HCT116 (cell line): ENCODE measurements around the gene DPP6. TPM values are rescaled to one million over a fixed set of nuclear protein-coding genes. Genes with fewer than 3 reads are reported as not detected.

Source experiments
- ATAC-seq: fragments of 200-7000 bp; cut with Tn5 transposase; 2 replicates; pipeline ENCODE4 v1.9.1; 2020; ENCODE audit warnings: mild to moderate bottlenecking, moderate library complexity
- BruUV-seq: library from RNA; stranded (reverse); fragments of 400-500 nt; replicated peaks from 2 replicates; lab custom pipeline; 2021; lab: Mats Ljungman, UMichigan
- CTCF ChIA-PET: fragments of 300-600 bp; sonication (Branson Sonifier 250); formaldehyde crosslinking; loops from one replicate; lab custom pipeline; 2021; ENCODE audit warnings: antibody characterized with exemption; lab: Charles Lee
- POLR2A ChIA-PET: fragments of 300-600, 350-600 bp; sonication (Branson Sonifier 250); formaldehyde crosslinking; loops from one replicate; lab custom pipeline; 2021; ENCODE audit warnings: antibody characterized with exemption; lab: Charles Lee
- RAD21 ChIA-PET, 2 experiments: fragments of 300-600 bp; sonication (Branson Sonifier 250); formaldehyde crosslinking; loops; one replicate each; lab custom pipeline; 2023; ENCODE audit warnings: low total read pairs in 2 of 2; ENCODE audit not compliant: uncharacterized antibody in 2 of 2, unreplicated experiment in 2 of 2, low non-redundant PET in 1 of 2; lab: Charles Lee
- DNase-seq: peaks from one replicate; pipeline ENCODE4 v3.0.0-alpha.2; 2010; ENCODE audit warnings: low read depth, low spot score
- H2AFZ ChIP-seq: fragments of 200-600 bp; shearing (Covaris generic), sonication (generic); 2 replicates; pipeline ENCODE4 v1.6.1; 2017; ENCODE audit warnings: low read depth, mixed run types, mixed read lengths, antibody characterized with exemption, low read length; ENCODE audit not compliant: poor library complexity, severe bottlenecking
- H3K27ac ChIP-seq: 2 replicates; pipeline ENCODE4 v1.5.1; 2012; ENCODE audit warnings: low read depth, low read length
- H3K27me3 ChIP-seq: fragments of 200-600 bp; sonication (generic); 2 replicates; pipeline ENCODE4 v1.6.1; 2016; ENCODE audit warnings: mixed run types, low read length, mixed read lengths; ENCODE audit not compliant: insufficient read depth
- H3K36me3 ChIP-seq, 2 experiments: fragments of 200-500 bp in 1 of 2; fragments of 200-600 bp in 1 of 2; sonication (Bioruptor generic) in 1 of 2; sonication (generic) in 1 of 2; 2 replicates each; pipeline versions ENCODE4 v1.5.1 to v1.6.1; 2014 to 2016; ENCODE audit warnings: low read length in 2 of 2, inconsistent platforms in 1 of 2, mixed read lengths in 1 of 2, mixed run types in 1 of 2; ENCODE audit not compliant: insufficient read depth in 2 of 2, control insufficient read depth in 1 of 2
- H3K4me1 ChIP-seq, 2 experiments: fragments of 200-600 bp in 1 of 2; sonication (generic) in 1 of 2; 2 replicates each; pipeline versions ENCODE4 v1.5.1 to v1.6.1; 2012 to 2017; ENCODE audit warnings: low read length in 2 of 2, inconsistent platforms in 1 of 2, mild to moderate bottlenecking in 1 of 2, mixed read lengths in 1 of 2, mixed run types in 1 of 2, moderate library complexity in 1 of 2; ENCODE audit not compliant: insufficient read depth in 2 of 2, control insufficient read depth in 1 of 2
- H3K4me2 ChIP-seq: fragments of 200-600 bp; sonication (generic); 2 replicates; pipeline ENCODE4 v1.6.1; 2017; ENCODE audit warnings: mixed run types, low read length, mixed read lengths
- H3K4me3 ChIP-seq, 2 experiments: fragments of 200-600 bp in 1 of 2; sonication (generic) in 1 of 2; replicated peaks in 1 of 2; 2 replicates each; pipeline ENCODE4 v1.5.1; 2011 to 2016; ENCODE audit warnings: low read length in 2 of 2, control low read depth in 1 of 2, low read depth in 1 of 2, mild to moderate bottlenecking in 1 of 2, mixed read lengths in 1 of 2, mixed run types in 1 of 2
- H3K79me2 ChIP-seq: fragments of 200-600 bp; sonication (generic); 2 replicates; pipeline ENCODE4 v1.6.1; 2017; ENCODE audit warnings: mild to moderate bottlenecking, mixed run types, low read length, moderate library complexity, mixed read lengths; ENCODE audit not compliant: insufficient read depth
- H3K9ac ChIP-seq: fragments of 200-600 bp; sonication (generic); 2 replicates; pipeline ENCODE4 v1.6.1; 2016; ENCODE audit warnings: low read length, mixed read lengths
- H3K9me2 ChIP-seq: fragments of 200-600 bp; sonication (generic), shearing (Covaris generic); 2 replicates; pipeline ENCODE4 v1.6.1; 2017; ENCODE audit warnings: mixed run types, mild to moderate bottlenecking, moderate library complexity; ENCODE audit not compliant: insufficient read depth
- H3K9me3 ChIP-seq, 2 experiments: fragments of 200-500 bp in 1 of 2; fragments of 200-600 bp in 1 of 2; sonication (Bioruptor generic) in 1 of 2; sonication (generic) in 1 of 2; 2 replicates each; pipeline ENCODE4 v1.6.1; 2014 to 2017; ENCODE audit warnings: low read length in 2 of 2, mixed read lengths in 2 of 2, inconsistent platforms in 1 of 2, low read depth in 1 of 2, mild to moderate bottlenecking in 1 of 2, mixed run types in 1 of 2, moderate library complexity in 1 of 2; ENCODE audit not compliant: control insufficient read depth in 1 of 2, insufficient read depth in 1 of 2
- H4K20me1 ChIP-seq: fragments of 200-600 bp; sonication (generic), shearing (Covaris generic); 2 replicates; pipeline ENCODE4 v1.6.1; 2017; ENCODE audit warnings: mixed run types, mild to moderate bottlenecking, moderate library complexity; ENCODE audit not compliant: insufficient read depth
- CBX3 ChIP-seq: IDR thresholded peaks from 2 replicates; pipeline ENCODE4 v1.6.1; 2012; ENCODE audit warnings: low read depth
- EGR1 ChIP-seq: IDR thresholded peaks from 2 replicates; pipeline ENCODE4 v1.6.1; 2012; ENCODE audit warnings: low read depth
- EZH2 ChIP-seq: fragments of 200-600 bp; sonication (generic); IDR thresholded peaks from 2 replicates; pipeline ENCODE4 v1.6.1; 2017; ENCODE audit warnings: antibody characterized with exemption, mixed run types
- EZH2phosphoT487 ChIP-seq: fragments of 200-600 bp; IDR thresholded peaks from 2 replicates; pipeline ENCODE4 v1.6.1; 2018; ENCODE audit warnings: antibody characterized with exemption, borderline replicate concordance
- JUND ChIP-seq: IDR thresholded peaks from 2 replicates; pipeline ENCODE4 v1.6.1; 2012
- RAD21 ChIP-seq: IDR thresholded peaks from 2 replicates; pipeline ENCODE4 v1.6.1; 2012; ENCODE audit warnings: low read depth, mild to moderate bottlenecking
- SP1 ChIP-seq: IDR thresholded peaks from 2 replicates; pipeline ENCODE4 v1.6.1; 2012; ENCODE audit warnings: low read depth
- SRF ChIP-seq: IDR thresholded peaks from 2 replicates; pipeline ENCODE4 v1.6.1; 2012; ENCODE audit warnings: low read depth
- TCF7L2 ChIP-seq: IDR thresholded peaks from 2 replicates; pipeline ENCODE4 v1.7.0; 2011; ENCODE audit warnings: borderline replicate concordance, inconsistent platforms; ENCODE audit not compliant: insufficient read depth, insufficient read length; ENCODE audit errors: extremely low read depth
- ZNF274 ChIP-seq: fragments of 200-500 bp; sonication (Bioruptor generic); IDR thresholded peaks from 2 replicates; pipeline ENCODE4 v1.6.1; 2014; ENCODE audit warnings: mild to moderate bottlenecking, low read depth, low read length, inconsistent platforms
- intact Hi-C: fragments of 100-400 bp; cut with micrococcal nuclease; formaldehyde crosslinking; loops from 2 replicates; pipeline ENCODE4 v1.10.0; 2022
- total RNA-seq: library from RNA; stranded (reverse); gene quantifications from one replicate; pipeline ENCODE4 v1.2.1, GENCODE V29; 2021; ENCODE audit not compliant: unreplicated experiment
- TF ChIP-seq, protein P1 (sequence below): IDR thresholded peaks from 2 replicates; pipeline ENCODE4 v1.6.1; 2012
- TF ChIP-seq, protein P2 (sequence below): IDR thresholded peaks from 2 replicates; pipeline ENCODE4 v1.6.1; 2012; ENCODE audit warnings: low read depth
- TF ChIP-seq, protein P3 (sequence below): IDR thresholded peaks from 2 replicates; pipeline ENCODE4 v1.6.1; 2012
- TF ChIP-seq, protein P4 (sequence below), 3 experiments: fragments of 200-600 bp in 1 of 3; sonication (generic) in 1 of 3; IDR thresholded peaks in 2 of 3; conservative IDR thresholded peaks in 1 of 3; 2 replicates each; pipeline ENCODE4 v1.5.1; 2012 to 2017; ENCODE audit warnings: low read depth in 2 of 3, low read length in 2 of 3, antibody characterized with exemption in 1 of 3, borderline replicate concordance in 1 of 3, control low read depth in 1 of 3, mild to moderate bottlenecking in 1 of 3, mixed read lengths in 1 of 3, mixed run types in 1 of 3, moderate library complexity in 1 of 3; ENCODE audit not compliant: insufficient read depth in 1 of 3

DPP6 gene
- total RNA-seq, 1 experiment from 2014 or later, result not detected

DNA sequence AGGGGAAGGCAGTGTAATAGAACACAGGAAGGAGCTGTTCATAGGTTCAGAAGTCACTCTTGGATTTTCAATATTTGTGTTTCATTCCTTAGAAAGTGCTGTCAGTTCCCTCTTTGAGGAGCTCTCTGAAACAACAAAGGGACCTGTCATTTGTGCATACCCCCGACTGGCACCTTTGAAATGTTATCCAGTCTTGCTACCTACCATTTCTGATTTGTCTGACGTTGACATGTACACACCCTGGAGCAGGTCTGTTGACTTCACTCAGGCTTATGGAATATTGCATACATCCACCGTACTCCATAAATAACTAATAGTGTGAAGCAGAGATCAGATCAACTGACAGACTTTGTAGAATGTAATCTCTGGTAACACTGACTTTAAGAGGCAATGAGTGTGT is 189.8 kb downstream of the DPP6 start:
- no peak for ATAC-seq
- Histone ChIP-seq H3K27ac (no peak overlapping the region), H3K36me3 (no peaks in the 10 kb centered on the region), H3K9ac (no peak overlapping the region), H3K4me3 (no peak overlapping the region), H3K9me2 (no peaks in the 10 kb centered on the region), H3K27me3 (no peaks in the 10 kb centered on the region), H3K4me1 (no peaks in the 10 kb centered on the region), H3K9me3 (peaks cover 0 to 4% of the 10 kb centered on the region in 2 experiments; a peak in 2 of 4 replicates)
- POLR2A ChIA-PET, result no interaction called here
- RAD21 ChIA-PET, result no interaction called here
- intact Hi-C loops, result no loop called here
- DNase-seq, result no peak
- no TSS peak for BruUV-seq
- TF ChIP-seq CBX3 (no peak), SP1 (no peak), RAD21 (no peak), TCF7L2 (no peak), EZH2phosphoT487 (no peak), EZH2 (no peak), JUND (no peak), ZNF274 (no peak), SRF (no peak), EGR1 (no peak)
- TF ChIP-seq, protein P1, sequence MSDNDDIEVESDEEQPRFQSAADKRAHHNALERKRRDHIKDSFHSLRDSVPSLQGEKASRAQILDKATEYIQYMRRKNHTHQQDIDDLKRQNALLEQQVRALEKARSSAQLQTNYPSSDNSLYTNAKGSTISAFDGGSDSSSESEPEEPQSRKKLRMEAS, result no peak
- TF ChIP-seq, protein P2, sequence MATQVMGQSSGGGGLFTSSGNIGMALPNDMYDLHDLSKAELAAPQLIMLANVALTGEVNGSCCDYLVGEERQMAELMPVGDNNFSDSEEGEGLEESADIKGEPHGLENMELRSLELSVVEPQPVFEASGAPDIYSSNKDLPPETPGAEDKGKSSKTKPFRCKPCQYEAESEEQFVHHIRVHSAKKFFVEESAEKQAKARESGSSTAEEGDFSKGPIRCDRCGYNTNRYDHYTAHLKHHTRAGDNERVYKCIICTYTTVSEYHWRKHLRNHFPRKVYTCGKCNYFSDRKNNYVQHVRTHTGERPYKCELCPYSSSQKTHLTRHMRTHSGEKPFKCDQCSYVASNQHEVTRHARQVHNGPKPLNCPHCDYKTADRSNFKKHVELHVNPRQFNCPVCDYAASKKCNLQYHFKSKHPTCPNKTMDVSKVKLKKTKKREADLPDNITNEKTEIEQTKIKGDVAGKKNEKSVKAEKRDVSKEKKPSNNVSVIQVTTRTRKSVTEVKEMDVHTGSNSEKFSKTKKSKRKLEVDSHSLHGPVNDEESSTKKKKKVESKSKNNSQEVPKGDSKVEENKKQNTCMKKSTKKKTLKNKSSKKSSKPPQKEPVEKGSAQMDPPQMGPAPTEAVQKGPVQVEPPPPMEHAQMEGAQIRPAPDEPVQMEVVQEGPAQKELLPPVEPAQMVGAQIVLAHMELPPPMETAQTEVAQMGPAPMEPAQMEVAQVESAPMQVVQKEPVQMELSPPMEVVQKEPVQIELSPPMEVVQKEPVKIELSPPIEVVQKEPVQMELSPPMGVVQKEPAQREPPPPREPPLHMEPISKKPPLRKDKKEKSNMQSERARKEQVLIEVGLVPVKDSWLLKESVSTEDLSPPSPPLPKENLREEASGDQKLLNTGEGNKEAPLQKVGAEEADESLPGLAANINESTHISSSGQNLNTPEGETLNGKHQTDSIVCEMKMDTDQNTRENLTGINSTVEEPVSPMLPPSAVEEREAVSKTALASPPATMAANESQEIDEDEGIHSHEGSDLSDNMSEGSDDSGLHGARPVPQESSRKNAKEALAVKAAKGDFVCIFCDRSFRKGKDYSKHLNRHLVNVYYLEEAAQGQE, result no peak
- TF ChIP-seq, protein P3, sequence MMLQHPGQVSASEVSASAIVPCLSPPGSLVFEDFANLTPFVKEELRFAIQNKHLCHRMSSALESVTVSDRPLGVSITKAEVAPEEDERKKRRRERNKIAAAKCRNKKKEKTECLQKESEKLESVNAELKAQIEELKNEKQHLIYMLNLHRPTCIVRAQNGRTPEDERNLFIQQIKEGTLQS, result no peak
- TF ChIP-seq, protein P4, sequence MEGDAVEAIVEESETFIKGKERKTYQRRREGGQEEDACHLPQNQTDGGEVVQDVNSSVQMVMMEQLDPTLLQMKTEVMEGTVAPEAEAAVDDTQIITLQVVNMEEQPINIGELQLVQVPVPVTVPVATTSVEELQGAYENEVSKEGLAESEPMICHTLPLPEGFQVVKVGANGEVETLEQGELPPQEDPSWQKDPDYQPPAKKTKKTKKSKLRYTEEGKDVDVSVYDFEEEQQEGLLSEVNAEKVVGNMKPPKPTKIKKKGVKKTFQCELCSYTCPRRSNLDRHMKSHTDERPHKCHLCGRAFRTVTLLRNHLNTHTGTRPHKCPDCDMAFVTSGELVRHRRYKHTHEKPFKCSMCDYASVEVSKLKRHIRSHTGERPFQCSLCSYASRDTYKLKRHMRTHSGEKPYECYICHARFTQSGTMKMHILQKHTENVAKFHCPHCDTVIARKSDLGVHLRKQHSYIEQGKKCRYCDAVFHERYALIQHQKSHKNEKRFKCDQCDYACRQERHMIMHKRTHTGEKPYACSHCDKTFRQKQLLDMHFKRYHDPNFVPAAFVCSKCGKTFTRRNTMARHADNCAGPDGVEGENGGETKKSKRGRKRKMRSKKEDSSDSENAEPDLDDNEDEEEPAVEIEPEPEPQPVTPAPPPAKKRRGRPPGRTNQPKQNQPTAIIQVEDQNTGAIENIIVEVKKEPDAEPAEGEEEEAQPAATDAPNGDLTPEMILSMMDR (IDR thresholded peaks at IDR 0.05 in 2 of 3, conservative IDR thresholded peaks at IDR 0.05 in 1 of 3; ENCODE audit: borderline replicate concordance in 1 of 3, insufficient read depth in 1 of 3, low read depth in 2 of 3, low read length in 2 of 3), result no peak
- TF ChIP-seq, all 23 proteins: peak for 0
- CTCF ChIA-PET, result no interaction called here
- H3K4me2 ChIP-seq, result no peak overlapping the region
- H3K79me2 ChIP-seq, result no peaks in the 10 kb centered on the region
- no peak overlapping the region for H2AFZ ChIP-seq
- H4K20me1 ChIP-seq, result no peaks in the 10 kb centered on the region
